22Rv1 (cell line): Measurements from ENCODE around the gene SOD3.

Experiments used
- ZFX ChIP-seq: fragments of 450-650 bp; IDR thresholded peaks from 2 replicates; pipeline ENCODE4 v1.6.1; 2017; ENCODE audit warnings: antibody characterized with exemption, borderline replicate concordance
- TF ChIP-seq, protein P1 (sequence below): fragments of 450-650 bp; IDR thresholded peaks from 2 replicates; pipeline ENCODE4 v1.5.1; 2017; ENCODE audit warnings: mild to moderate bottlenecking

DNA sequence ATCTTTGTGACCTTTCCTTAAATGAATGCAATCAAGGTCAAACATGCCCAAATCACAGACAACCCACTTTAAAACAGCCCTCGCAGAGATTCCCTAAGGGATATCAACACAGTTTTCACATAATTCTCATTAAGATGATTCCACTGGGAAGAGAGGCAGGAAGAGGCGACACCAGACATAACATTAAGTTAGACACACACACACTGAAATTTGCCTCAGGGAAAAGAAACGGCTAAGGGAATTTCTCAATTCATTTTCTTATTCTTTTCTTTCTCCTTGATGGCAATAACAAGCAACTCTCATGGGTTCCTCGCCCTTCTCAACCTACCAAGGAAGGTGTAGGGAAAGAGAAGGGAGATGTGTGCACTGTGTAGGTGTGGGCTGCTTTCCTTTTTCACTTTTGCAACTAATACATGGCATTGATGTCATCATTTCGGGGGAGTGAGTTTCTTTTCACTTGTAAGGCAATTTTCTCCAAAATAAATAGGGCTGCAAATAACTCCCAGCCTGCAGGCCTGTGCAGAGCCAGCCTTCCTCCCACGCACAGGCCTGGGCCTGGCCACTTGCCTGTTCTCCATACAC is 41.4 kb downstream of the SOD3 start:
- TF ChIP-seq, protein P1, sequence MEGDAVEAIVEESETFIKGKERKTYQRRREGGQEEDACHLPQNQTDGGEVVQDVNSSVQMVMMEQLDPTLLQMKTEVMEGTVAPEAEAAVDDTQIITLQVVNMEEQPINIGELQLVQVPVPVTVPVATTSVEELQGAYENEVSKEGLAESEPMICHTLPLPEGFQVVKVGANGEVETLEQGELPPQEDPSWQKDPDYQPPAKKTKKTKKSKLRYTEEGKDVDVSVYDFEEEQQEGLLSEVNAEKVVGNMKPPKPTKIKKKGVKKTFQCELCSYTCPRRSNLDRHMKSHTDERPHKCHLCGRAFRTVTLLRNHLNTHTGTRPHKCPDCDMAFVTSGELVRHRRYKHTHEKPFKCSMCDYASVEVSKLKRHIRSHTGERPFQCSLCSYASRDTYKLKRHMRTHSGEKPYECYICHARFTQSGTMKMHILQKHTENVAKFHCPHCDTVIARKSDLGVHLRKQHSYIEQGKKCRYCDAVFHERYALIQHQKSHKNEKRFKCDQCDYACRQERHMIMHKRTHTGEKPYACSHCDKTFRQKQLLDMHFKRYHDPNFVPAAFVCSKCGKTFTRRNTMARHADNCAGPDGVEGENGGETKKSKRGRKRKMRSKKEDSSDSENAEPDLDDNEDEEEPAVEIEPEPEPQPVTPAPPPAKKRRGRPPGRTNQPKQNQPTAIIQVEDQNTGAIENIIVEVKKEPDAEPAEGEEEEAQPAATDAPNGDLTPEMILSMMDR = no peak
- TF ChIP-seq ZFX = no peak
